Measurements from ENCODE around the gene TBC1D24.
"Not testable (repeated sequence)": the region's sequence is repeated elsewhere in the genome, so short reads cannot be mapped to it uniquely, and the experiment has no call there.

The TBC1D24 gene

GRCh38 chr16:2474877-2475412 is at the start of gene TBC1D24:
Gene TBC1D24 (plus strand): TSS chr16:2475127. CDS start chr16:2496149, 21,022 bp downstream.
- DNase-seq (ENCODE audit: low spot score): peak; percentile 87

- DNase-seq (ENCODE audit: low spot score): no peak
Observed at GRCh38 chr16:2425825-2426430, 49.0 kb upstream of the TBC1D24 start.

- no peak for DNase-seq (ENCODE audit: low spot score)
Observed at GRCh38 chr16:2426941-2427361, 48.0 kb upstream of the TBC1D24 start.

GRCh38 chr16:2427526-2427925 is 47.4 kb upstream of the TBC1D24 start:
- DNase-seq (ENCODE audit: low spot score): no peak

GRCh38 chr16:2428051-2428783 is 46.7 kb upstream of the TBC1D24 start:
- DNase-seq (ENCODE audit: low spot score): no peak

GRCh38 chr16:2428784-2429033 is 46.2 kb upstream of the TBC1D24 start:
- DNase-seq (ENCODE audit: low spot score): no peak

GRCh38 chr16:2429034-2429770 is 45.7 kb upstream of the TBC1D24 start, which contains the start of gene CCNF:
Gene CCNF (plus strand): TSS chr16:2429447. CDS start chr16:2429482, 35 bp downstream.
- DNase-seq (ENCODE audit: low spot score): peak; percentile 95

GRCh38 chr16:2429771-2430663 is 44.9 kb upstream of the TBC1D24 start:
- DNase-seq (ENCODE audit: low spot score): peak; percentile 20

GRCh38 chr16:2432286-2432685 is 42.6 kb upstream of the TBC1D24 start:
- no peak for DNase-seq (ENCODE audit: low spot score)

- no peak for DNase-seq (ENCODE audit: low spot score)
Observed at GRCh38 chr16:2432801-2433505, 42.0 kb upstream of the TBC1D24 start.

- not testable (repeated sequence) for DNase-seq (ENCODE audit: low spot score)
Observed at GRCh38 chr16:2435236-2435635, 39.7 kb upstream of the TBC1D24 start.

GRCh38 chr16:2436110-2436509 is 38.8 kb upstream of the TBC1D24 start:
- DNase-seq (ENCODE audit: low spot score): no peak

- DNase-seq (ENCODE audit: low spot score): no peak
Observed at GRCh38 chr16:2437032-2437790, 37.7 kb upstream of the TBC1D24 start.

- DNase-seq (ENCODE audit: low spot score): no peak
Observed at GRCh38 chr16:2438121-2438520, 36.8 kb upstream of the TBC1D24 start.

- no peak for DNase-seq (ENCODE audit: low spot score)
Observed at GRCh38 chr16:2439598-2439997, 35.3 kb upstream of the TBC1D24 start.

GRCh38 chr16:2441143-2441804 is 33.7 kb upstream of the TBC1D24 start:
- DNase-seq (ENCODE audit: low spot score): not testable (repeated sequence)

- DNase-seq (ENCODE audit: low spot score): no peak
Observed at GRCh38 chr16:2443555-2443954, 31.4 kb upstream of the TBC1D24 start.

- no peak for DNase-seq (ENCODE audit: low spot score)
Observed at GRCh38 chr16:2447920-2448583, 26.9 kb upstream of the TBC1D24 start.

- no peak for DNase-seq (ENCODE audit: low spot score)
Observed at GRCh38 chr16:2449118-2449517, 25.8 kb upstream of the TBC1D24 start.

Measured in globus pallidus (tissue), 1 donor.